ENCODE results near the gene SLC5A1. TPM values are rescaled to one million over a fixed set of nuclear protein-coding genes. Genes with fewer than 3 reads are reported as not detected.

The SLC5A1 gene
- total and polyA plus RNA-seq, 3 experiments from 2014 or later = not detected

DNA sequence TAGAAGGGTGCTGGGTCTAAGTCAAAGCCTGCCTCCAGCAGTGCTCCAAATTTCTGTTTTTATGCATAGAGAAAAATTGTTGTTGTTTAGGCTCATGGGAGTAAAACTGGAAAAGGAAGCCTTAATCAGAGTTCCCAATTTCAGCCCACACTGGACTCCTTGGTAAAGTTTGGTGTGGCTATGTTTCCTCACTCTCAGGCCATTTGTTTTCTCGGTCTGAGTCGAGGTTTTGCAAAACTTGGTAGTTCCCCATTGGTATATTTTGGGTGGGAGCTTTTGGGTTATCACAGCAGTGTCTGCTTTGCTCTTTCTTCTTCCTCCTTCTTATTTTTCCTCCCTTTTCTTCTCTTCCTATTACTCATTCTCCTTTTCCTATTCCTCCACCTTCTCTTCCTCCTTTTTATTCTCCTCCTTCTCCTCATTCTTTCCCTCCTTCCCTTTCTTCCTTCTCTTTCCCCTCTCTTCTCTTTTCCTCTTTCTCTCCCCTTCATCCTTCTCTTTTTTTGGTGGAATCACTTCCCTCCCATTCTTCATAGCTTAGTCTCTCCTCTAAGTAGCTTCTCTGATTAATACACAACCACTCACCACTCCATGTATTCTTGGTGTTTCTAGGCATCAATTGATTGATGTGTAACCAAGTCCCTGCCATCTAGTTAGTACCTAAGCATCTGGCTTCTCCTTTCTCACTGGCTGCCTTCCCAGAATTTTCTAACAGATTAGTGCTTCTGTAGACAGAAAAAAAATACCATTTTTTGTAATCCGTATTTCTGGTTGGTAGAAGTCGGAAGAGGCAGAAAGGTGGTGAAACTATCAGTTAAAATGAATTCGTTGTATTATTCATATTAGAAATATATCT is 10.1 kb downstream of the SLC5A1 start:
- Histone ChIP-seq H3K4me3 (ENCODE audit: low read length) (no peak overlapping the region), H3K27me3 (ENCODE audit: insufficient read depth, low read length, poor library complexity, severe bottlenecking) (no peaks in the 10 kb centered on the region), H3K27ac (ENCODE audit: low read depth, low read length) (no peak overlapping the region), H3K9me3 (ENCODE audit: low read length) (no peaks in the 10 kb centered on the region), H3K36me3 (ENCODE audit: insufficient read depth, low read length) (no peaks in the 10 kb centered on the region), H3K4me1 (ENCODE audit: insufficient read depth, low read length) (peaks cover 9% of the 10 kb centered on the region)
- Mint-ChIP-seq H3K4me3 (no peak overlapping the region), H3K9me3 (no peaks in the 10 kb centered on the region), H3K27me3 (peaks cover 12 to 47% of the 10 kb centered on the region in 2 donors), H3K36me3 (no peaks in the 10 kb centered on the region), H3K27ac (peak overlapping the region in 1 of 8 donors; percentile 40), H3K4me1 (peaks cover 8 to 19% (median 14%) of the 10 kb centered on the region in 3 donors)
- DNase-seq = no peak
- POLR2A ChIA-PET = no interaction called here
- CTCF ChIA-PET = no interaction called here

DNA sequence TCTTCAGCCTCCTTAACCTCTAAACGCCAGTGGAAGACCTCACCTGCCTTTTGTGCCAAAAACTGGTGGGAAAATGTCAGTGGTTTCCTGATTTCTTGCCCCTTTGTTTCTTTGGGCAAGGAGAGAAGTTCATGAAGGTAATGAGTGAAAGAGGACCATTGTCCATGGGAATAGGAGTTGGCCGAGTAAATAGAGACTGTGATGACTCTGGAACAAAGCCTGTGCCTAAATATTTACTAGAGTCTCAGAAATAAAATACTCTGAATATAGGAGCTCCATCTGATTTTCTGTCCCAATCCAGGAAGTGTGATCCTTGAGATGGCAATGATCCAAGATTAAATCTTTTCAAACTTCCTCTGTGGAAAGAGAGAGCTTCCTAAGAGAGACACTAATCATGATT is 12.0 kb downstream of the SLC5A1 start:
- peaks cover 15 to 48% of the 10 kb centered on the region in 2 donors for H3K27me3 Mint-ChIP-seq
- H3K4me1 Mint-ChIP-seq = peaks cover 8 to 16% (median 14%) of the 10 kb centered on the region in 3 donors

DNA sequence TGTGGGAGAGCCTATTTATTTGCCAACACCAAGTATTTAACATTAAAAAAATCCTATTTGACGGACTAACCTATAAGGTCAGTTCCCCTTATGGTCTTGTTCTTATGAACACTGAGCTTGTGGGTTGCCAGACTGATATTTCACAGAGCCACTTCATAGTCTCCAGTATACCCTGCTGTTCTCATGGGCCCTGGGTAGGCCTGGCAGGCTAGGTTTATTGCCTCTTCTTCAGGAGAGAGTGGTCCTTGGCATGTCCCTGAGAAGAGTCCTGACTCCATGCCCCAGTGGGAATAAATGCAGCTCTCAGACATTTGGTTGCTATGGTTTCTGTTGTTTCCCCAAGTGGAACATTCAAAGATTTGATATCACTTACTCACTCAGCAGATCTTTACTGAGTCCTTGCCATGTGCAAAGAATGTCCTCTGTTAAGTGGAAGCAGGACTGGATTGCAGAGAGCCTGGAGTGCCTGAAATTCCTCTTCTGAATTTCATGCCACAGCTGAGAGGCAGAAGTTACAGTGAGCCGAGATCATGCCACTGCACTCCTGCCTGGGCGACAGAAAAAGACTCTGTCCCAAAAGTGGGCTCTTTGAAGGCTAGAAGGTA is 15.7 kb downstream of the SLC5A1 start:
- Histone ChIP-seq H3K36me3 (ENCODE audit: insufficient read depth, low read length) (no peaks in the 10 kb centered on the region), H3K9me3 (ENCODE audit: low read length) (no peaks in the 10 kb centered on the region), H3K4me1 (ENCODE audit: insufficient read depth, low read length) (no peaks in the 10 kb centered on the region), H3K27me3 (ENCODE audit: insufficient read depth, low read length, poor library complexity, severe bottlenecking) (no peaks in the 10 kb centered on the region), H3K27ac (ENCODE audit: low read depth, low read length) (no peak overlapping the region), H3K4me3 (ENCODE audit: low read length) (no peak overlapping the region)
- Mint-ChIP-seq H3K27ac (no peak overlapping the region), H3K4me1 (no peaks in the 10 kb centered on the region), H3K36me3 (no peaks in the 10 kb centered on the region), H3K27me3 (peaks cover 16 to 63% of the 10 kb centered on the region in 2 donors), H3K4me3 (no peak overlapping the region), H3K9me3 (peaks cover 0 to 1% (median 0%) of the 10 kb centered on the region in 5 donors)
- CTCF ChIA-PET = no interaction called here
- POLR2A ChIA-PET = no interaction called here
- no peak for DNase-seq

More for the DNA sequence above, 12.0 kb downstream of the SLC5A1 start:
- Mint-ChIP-seq H3K27ac (no peak overlapping the region), H3K36me3 (no peaks in the 10 kb centered on the region), H3K4me3 (no peak overlapping the region), H3K9me3 (no peaks in the 10 kb centered on the region)
- ChIA-PET CTCF (no interaction called here), POLR2A (no interaction called here)
- H3K36me3 ChIP-seq (ENCODE audit: insufficient read depth, low read length) = no peaks in the 10 kb centered on the region
- H3K4me3 ChIP-seq (ENCODE audit: low read length) = no peak overlapping the region
- H3K27me3 ChIP-seq (ENCODE audit: insufficient read depth, low read length, poor library complexity, severe bottlenecking) = no peaks in the 10 kb centered on the region
- peaks cover 9% of the 10 kb centered on the region for H3K4me1 ChIP-seq (ENCODE audit: insufficient read depth, low read length)
- no peak for DNase-seq
- no peaks in the 10 kb centered on the region for H3K9me3 ChIP-seq (ENCODE audit: low read length)
- no peak overlapping the region for H3K27ac ChIP-seq (ENCODE audit: low read depth, low read length)

DNA sequence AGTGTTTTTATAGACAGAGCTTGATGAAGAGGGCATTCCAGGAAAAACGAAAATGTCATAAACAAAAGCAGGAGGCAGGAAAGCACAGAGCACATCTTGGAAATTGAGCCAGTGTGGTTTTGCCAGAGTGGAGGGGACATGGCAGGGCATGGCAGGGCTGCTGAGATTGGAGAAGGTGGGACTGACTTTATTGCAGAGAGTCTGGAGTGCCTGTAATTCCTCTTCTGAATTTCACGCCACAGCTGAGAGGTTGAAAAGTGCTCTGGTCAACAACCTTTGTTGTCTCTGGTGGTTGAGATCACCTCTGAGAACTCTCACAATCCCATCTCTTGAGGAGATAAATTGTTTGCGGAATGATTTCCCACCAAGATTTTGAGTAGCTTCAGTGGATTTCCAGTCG is 16.4 kb downstream of the SLC5A1 start:
- Histone ChIP-seq H3K4me3 (ENCODE audit: low read length) (no peak overlapping the region), H3K27ac (ENCODE audit: low read depth, low read length) (no peak overlapping the region), H3K36me3 (ENCODE audit: insufficient read depth, low read length) (no peaks in the 10 kb centered on the region), H3K4me1 (ENCODE audit: insufficient read depth, low read length) (no peaks in the 10 kb centered on the region), H3K27me3 (ENCODE audit: insufficient read depth, low read length, poor library complexity, severe bottlenecking) (no peaks in the 10 kb centered on the region), H3K9me3 (ENCODE audit: low read length) (no peaks in the 10 kb centered on the region)
- H3K36me3 Mint-ChIP-seq = no peaks in the 10 kb centered on the region
- H3K4me1 Mint-ChIP-seq = no peaks in the 10 kb centered on the region
- CTCF ChIA-PET = no interaction called here
- POLR2A ChIA-PET = no interaction called here
- H3K27me3 Mint-ChIP-seq = peaks cover 19 to 61% of the 10 kb centered on the region in 2 donors
- DNase-seq = no peak
- no peak overlapping the region for H3K4me3 Mint-ChIP-seq
- H3K27ac Mint-ChIP-seq = no peak overlapping the region
- H3K9me3 Mint-ChIP-seq = peaks cover 0 to 1% (median 0%) of the 10 kb centered on the region in 5 donors

DNA sequence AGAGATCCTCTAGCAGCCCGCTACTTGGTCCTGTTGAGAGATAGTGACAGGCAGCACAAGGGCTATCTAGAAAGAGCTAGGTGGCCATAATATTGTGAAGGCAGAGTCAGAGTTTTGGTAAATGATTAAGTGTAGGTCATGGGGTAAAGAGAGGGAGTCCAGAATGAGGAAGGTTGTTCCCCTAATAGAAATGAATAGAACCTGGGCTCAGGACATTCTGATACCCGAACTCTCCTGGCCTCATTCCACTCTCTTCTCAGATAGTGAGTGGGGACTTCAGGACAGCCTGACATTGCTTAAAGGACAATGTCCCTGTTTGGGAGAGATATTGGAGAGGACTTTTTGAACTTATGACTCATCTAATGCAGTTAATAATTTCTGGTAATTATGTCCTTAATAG is 20.6 kb downstream of the SLC5A1 start:
- DNase-seq = no peak
- peaks cover 0 to 1% (median 0%) of the 10 kb centered on the region in 5 donors for H3K9me3 Mint-ChIP-seq
- peaks cover 24 to 46% of the 10 kb centered on the region in 2 donors for H3K27me3 Mint-ChIP-seq
- no peak overlapping the region for H3K27ac ChIP-seq (ENCODE audit: low read depth, low read length)
- no peaks in the 10 kb centered on the region for H3K4me1 Mint-ChIP-seq
- H3K27me3 ChIP-seq (ENCODE audit: insufficient read depth, low read length, poor library complexity, severe bottlenecking) = peaks cover 6% of the 10 kb centered on the region
- no peaks in the 10 kb centered on the region for H3K36me3 ChIP-seq (ENCODE audit: insufficient read depth, low read length)
- ChIA-PET POLR2A (no interaction called here), CTCF (no interaction called here)
- H3K4me1 ChIP-seq (ENCODE audit: insufficient read depth, low read length) = no peaks in the 10 kb centered on the region
- no peak overlapping the region for H3K4me3 ChIP-seq (ENCODE audit: low read length)
- H3K27ac Mint-ChIP-seq = no peak overlapping the region
- no peak overlapping the region for H3K4me3 Mint-ChIP-seq
- H3K36me3 Mint-ChIP-seq = no peaks in the 10 kb centered on the region
- H3K9me3 ChIP-seq (ENCODE audit: low read length) = no peaks in the 10 kb centered on the region

DNA sequence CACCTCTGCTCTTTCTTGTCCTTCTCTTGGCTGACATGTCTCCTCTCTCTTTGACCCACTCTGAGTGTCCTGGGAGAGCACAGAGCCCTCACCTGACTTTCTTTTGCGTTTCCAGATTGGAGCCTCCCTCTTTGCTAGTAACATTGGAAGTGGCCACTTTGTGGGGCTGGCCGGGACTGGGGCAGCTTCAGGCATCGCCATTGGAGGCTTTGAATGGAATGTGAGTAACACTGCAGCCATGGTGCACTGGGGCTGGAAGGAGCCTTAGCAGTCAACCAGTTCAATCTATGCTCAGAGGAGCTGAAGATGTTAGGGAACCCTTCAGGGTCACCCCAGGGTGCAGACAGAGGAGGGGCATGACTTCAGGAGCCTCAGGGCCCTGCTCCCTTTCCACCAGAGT is 23.8 kb downstream of the SLC5A1 start:
- H3K9me3 Mint-ChIP-seq = no peaks in the 10 kb centered on the region
- CTCF ChIA-PET = no interaction called here
- H3K36me3 ChIP-seq (ENCODE audit: insufficient read depth, low read length) = no peaks in the 10 kb centered on the region
- no peaks in the 10 kb centered on the region for H3K4me1 Mint-ChIP-seq
- no peak overlapping the region for H3K27ac ChIP-seq (ENCODE audit: low read depth, low read length)
- no peak overlapping the region for H3K4me3 ChIP-seq (ENCODE audit: low read length)
- POLR2A ChIA-PET = no interaction called here
- DNase-seq = no peak
- H3K27me3 ChIP-seq (ENCODE audit: insufficient read depth, low read length, poor library complexity, severe bottlenecking) = peaks cover 6% of the 10 kb centered on the region
- no peaks in the 10 kb centered on the region for H3K4me1 ChIP-seq (ENCODE audit: insufficient read depth, low read length)
- no peaks in the 10 kb centered on the region for H3K36me3 Mint-ChIP-seq
- H3K9me3 ChIP-seq (ENCODE audit: low read length) = no peaks in the 10 kb centered on the region
- peaks cover 17 to 29% of the 10 kb centered on the region in 2 donors for H3K27me3 Mint-ChIP-seq
- no peak overlapping the region for H3K4me3 Mint-ChIP-seq
- H3K27ac Mint-ChIP-seq = no peak overlapping the region

DNA sequence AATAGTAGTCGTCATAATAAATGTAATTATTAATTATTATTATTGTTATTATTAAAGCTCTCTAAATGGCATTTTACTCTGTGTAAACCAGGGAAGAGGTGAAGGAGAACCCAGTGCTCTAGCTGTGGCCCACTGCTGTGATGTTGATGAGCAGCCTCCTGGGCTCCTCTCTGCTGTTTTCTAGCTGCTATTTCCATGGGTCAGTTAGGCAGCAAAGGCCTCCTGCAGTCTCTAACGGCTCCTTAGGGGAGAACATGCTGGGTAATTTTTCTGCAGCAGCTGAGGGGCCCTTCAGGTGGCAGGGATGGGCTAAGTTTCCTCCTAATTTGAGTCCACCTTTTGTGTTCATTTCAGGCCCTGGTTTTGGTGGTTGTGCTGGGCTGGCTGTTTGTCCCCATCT is 24.6 kb downstream of the SLC5A1 start:
- Mint-ChIP-seq H3K27me3 (peaks cover 17 to 26% of the 10 kb centered on the region in 2 donors), H3K36me3 (no peaks in the 10 kb centered on the region), H3K4me3 (no peak overlapping the region), H3K4me1 (no peaks in the 10 kb centered on the region), H3K9me3 (no peaks in the 10 kb centered on the region), H3K27ac (peak overlapping the region in 1 of 8 donors; percentile 22)
- Histone ChIP-seq H3K36me3 (ENCODE audit: insufficient read depth, low read length) (no peaks in the 10 kb centered on the region), H3K27me3 (ENCODE audit: insufficient read depth, low read length, poor library complexity, severe bottlenecking) (peaks cover 6% of the 10 kb centered on the region), H3K4me3 (ENCODE audit: low read length) (no peak overlapping the region), H3K9me3 (ENCODE audit: low read length) (no peaks in the 10 kb centered on the region), H3K27ac (ENCODE audit: low read depth, low read length) (no peak overlapping the region), H3K4me1 (ENCODE audit: insufficient read depth, low read length) (no peaks in the 10 kb centered on the region)
- DNase-seq = no peak
- ChIA-PET POLR2A (no interaction called here), CTCF (no interaction called here)

DNA sequence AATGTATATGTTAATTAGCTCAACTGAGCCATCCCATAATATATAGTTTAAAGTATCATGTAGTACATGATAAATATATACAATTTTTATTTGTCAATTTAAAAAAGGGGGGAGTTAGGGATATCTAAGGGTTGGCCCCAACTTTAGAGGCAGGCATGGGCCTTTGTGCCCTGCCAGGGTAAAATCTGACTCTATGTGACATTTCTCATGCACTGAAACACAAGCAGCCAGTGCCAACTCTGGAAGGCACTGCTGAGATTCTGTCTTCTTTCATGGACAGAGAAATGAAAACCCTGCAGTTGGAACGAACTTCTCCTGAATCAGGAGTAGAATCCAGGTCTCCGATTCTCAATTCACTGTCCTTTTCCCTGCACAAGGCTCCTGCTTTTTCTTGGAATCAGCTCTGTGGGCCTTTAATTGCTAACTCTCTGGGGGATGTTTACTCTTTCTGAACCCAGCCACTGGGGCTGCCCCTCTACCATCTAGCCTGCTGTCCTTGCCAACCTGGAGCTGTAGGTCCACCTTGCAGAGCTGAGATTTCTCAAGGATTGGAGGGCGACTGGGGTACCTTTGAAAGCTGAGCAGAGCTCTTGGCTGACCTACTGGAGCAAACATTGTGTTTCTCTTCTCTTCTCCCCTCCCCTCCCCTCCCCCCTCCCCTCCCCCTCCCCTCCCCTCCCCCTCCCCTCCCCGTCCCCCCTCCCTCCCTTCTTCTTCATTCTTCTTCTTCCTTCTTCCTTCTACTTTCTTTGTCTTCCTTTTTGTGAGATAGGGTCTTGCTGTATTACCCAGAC is 26.7 kb downstream of the SLC5A1 start:
- H3K36me3 Mint-ChIP-seq = no peaks in the 10 kb centered on the region
- DNase-seq = no peak
- no peaks in the 10 kb centered on the region for H3K36me3 ChIP-seq (ENCODE audit: insufficient read depth, low read length)
- H3K9me3 Mint-ChIP-seq = no peaks in the 10 kb centered on the region
- no peaks in the 10 kb centered on the region for H3K9me3 ChIP-seq (ENCODE audit: low read length)
- H3K4me1 ChIP-seq (ENCODE audit: insufficient read depth, low read length) = no peaks in the 10 kb centered on the region
- POLR2A ChIA-PET = no interaction called here
- CTCF ChIA-PET = no interaction called here
- peaks cover 15 to 36% of the 10 kb centered on the region in 2 donors for H3K27me3 Mint-ChIP-seq
- peaks cover 6% of the 10 kb centered on the region for H3K27me3 ChIP-seq (ENCODE audit: insufficient read depth, low read length, poor library complexity, severe bottlenecking)
- H3K27ac Mint-ChIP-seq = no peak overlapping the region
- H3K4me1 Mint-ChIP-seq = no peaks in the 10 kb centered on the region
- H3K4me3 Mint-ChIP-seq = no peak overlapping the region
- H3K4me3 ChIP-seq (ENCODE audit: low read length) = no peak overlapping the region
- no peak overlapping the region for H3K27ac ChIP-seq (ENCODE audit: low read depth, low read length)
